H1 (cell line): ENCODE measurements around the gene BRK1. TPM values are rescaled to one million over a fixed set of nuclear protein-coding genes. Genes with fewer than 3 reads are reported as not detected.

Experiments
- ASH2L ChIP-seq: fragments of 200-600, 300-600 bp; sonication (generic); IDR thresholded peaks from one replicate; pipeline ENCODE4 v1.7.1; 2017; ENCODE audit warnings: low read length
- ATF2 ChIP-seq: IDR thresholded peaks from 2 replicates; pipeline ENCODE4 v1.6.1; 2012; ENCODE audit warnings: low read length, inconsistent platforms
- MAFK ChIP-seq: IDR thresholded peaks from 2 replicates; pipeline ENCODE4 v1.6.1; 2012; ENCODE audit warnings: low read depth, mild to moderate bottlenecking, improper control_type of control experiment, low read length
- NANOG ChIP-seq: IDR thresholded peaks from 2 replicates; pipeline ENCODE4 v1.6.1; 2011; ENCODE audit warnings: low read length, low read depth, mild to moderate bottlenecking, inconsistent platforms; ENCODE audit not compliant: insufficient read depth, poor library complexity, severe bottlenecking
- NRF1 ChIP-seq: IDR thresholded peaks from 2 replicates; pipeline ENCODE4 v1.6.1; 2011; ENCODE audit warnings: mild to moderate bottlenecking, low read depth, low read length, improper control_type of control experiment
- POLR2A ChIP-seq, 2 experiments: IDR thresholded peaks; 1 replicate in 1 of 2; 2 replicates in 1 of 2; pipeline ENCODE4 v1.6.1; 2011; ENCODE audit warnings: low read depth in 2 of 2, low read length in 2 of 2, mild to moderate bottlenecking in 2 of 2; ENCODE audit errors: control extremely low read depth in 1 of 2
- SP1 ChIP-seq: IDR thresholded peaks from 2 replicates; pipeline ENCODE4 v1.6.1; 2011; ENCODE audit warnings: low read depth, low read length
- TEAD4 ChIP-seq: IDR thresholded peaks from 2 replicates; pipeline ENCODE4 v1.6.1; 2012; ENCODE audit warnings: low read depth, low read length, inconsistent platforms, mixed read lengths
- polyA plus RNA-seq, 7 experiments: library from polyadenylated mRNA; depleted of rRNA in 3 of 7; stranded (reverse) in 5 of 7; unstranded in 2 of 7; fragments of >200 nt in 5 of 7; fragments of 200-250 nt in 2 of 7; gene quantifications; 1 replicate in 5 of 7; 2 replicates in 1 of 7; 4 replicates in 1 of 7; pipeline versions ENCODE4 v1.2.1 to v1.2.3, GENCODE V29; 2011 to 2013; ENCODE audit warnings: missing spikeins in 2 of 7, mixed read lengths in 2 of 7
- total RNA-seq: library from RNA; stranded (reverse); fragmentation: NEBNext Ultra II Directional; extraction: Animal tissue kit (Norgen Biotek cat#: 25700); gene quantifications from 2 replicates; pipeline ENCODE4 v1.2.1, GENCODE V29; 2021

BRK1 gene
- total and polyA plus RNA-seq, 2 of the 8 experiments (the other 6 are each of a cell fraction or from before 2014, with no cell fraction given) = 137 to 164 TPM

- TF ChIP-seq NANOG (no peak), POLR2A (IDR thresholded peaks at IDR 0.05; ENCODE audit: control extremely low read depth in 1 of 2, low read depth in 2 of 2, low read length in 2 of 2) (no peak), ASH2L (no peak), ATF2 (no peak), TEAD4 (no peak), NRF1 (no peak), SP1 (no peak), MAFK (no peak)
These were observed 7.4 kb upstream of the BRK1 start, which contains the start of gene FANCD2OS (continued) for GRCh38 chr3:10108091-10108490.
